ENCODE measurements around the gene ADCY10.

DNA sequence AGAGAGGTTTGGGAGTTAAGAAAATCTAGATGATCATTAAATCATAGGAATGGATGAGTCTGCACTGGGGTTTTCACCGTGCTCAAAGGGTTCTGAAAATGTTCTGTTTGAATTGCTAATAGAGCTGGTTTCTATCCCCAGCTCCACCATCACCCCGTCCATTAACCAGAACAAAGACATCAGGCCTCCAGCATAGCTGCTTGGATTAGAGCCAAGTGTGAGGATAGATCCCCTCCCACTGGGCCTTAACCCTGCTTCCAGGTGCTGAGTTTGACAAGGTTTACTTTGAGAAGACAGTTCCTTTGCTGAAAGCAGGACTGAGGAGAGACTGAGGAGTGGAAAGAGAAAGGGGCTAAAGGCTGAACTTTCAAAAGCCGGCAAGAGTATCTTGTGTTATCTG, 143.8 kb downstream of the ADCY10 start:
- TF ChIP-seq, protein P1, sequence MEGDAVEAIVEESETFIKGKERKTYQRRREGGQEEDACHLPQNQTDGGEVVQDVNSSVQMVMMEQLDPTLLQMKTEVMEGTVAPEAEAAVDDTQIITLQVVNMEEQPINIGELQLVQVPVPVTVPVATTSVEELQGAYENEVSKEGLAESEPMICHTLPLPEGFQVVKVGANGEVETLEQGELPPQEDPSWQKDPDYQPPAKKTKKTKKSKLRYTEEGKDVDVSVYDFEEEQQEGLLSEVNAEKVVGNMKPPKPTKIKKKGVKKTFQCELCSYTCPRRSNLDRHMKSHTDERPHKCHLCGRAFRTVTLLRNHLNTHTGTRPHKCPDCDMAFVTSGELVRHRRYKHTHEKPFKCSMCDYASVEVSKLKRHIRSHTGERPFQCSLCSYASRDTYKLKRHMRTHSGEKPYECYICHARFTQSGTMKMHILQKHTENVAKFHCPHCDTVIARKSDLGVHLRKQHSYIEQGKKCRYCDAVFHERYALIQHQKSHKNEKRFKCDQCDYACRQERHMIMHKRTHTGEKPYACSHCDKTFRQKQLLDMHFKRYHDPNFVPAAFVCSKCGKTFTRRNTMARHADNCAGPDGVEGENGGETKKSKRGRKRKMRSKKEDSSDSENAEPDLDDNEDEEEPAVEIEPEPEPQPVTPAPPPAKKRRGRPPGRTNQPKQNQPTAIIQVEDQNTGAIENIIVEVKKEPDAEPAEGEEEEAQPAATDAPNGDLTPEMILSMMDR (conservative IDR thresholded peaks at IDR 0.05 in 1 of 2, IDR thresholded peaks at IDR 0.05 in 1 of 2; ENCODE audit: low read depth in 1 of 2, low read length in 2 of 2) = no peak
- TF ChIP-seq EZH2 (IDR thresholded peaks at IDR 0.05; ENCODE audit: low read length, missing control alignments) = no peak

All from fibroblast of lung (primary cell).